ENCODE measurements around the gene DAB1.

The DAB1 gene

DNA sequence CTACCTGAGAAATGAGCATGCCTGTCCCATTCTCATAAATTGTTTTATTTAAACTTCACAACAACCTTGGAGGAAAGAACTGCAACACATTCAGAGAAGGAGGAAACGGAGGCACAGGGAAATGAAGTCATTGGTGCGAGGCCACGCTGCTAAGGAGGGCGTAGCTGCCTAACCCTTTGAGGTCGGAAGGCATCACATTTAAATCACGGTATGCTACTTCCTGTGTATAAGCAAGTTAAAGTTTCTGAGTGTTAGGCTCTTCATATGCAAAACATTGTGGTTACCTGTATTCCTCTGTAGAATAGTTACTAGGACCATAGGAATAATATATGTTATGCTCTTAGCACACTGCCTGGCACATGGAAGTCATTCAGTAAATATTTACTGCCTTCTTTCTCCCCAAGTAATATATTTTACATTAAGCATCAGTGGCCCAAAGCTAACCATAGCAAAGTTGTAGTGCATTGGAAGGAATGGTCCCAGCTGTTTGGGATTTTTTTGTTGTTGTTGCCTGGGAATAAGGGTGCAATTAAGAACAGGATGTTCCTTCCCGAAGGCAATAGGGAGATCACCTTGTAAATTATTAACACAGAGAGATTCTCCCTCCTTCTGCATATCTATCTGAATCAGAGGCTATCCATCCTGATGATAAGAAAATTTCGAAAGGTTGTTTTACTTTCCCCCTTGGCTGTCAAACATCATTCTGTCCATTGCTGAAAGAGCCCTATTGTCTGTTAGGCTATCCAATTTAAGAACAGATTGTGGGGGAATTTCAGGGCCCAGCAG, 265.8 kb downstream of the DAB1 start:
- no peak for FAIRE-seq

DNA sequence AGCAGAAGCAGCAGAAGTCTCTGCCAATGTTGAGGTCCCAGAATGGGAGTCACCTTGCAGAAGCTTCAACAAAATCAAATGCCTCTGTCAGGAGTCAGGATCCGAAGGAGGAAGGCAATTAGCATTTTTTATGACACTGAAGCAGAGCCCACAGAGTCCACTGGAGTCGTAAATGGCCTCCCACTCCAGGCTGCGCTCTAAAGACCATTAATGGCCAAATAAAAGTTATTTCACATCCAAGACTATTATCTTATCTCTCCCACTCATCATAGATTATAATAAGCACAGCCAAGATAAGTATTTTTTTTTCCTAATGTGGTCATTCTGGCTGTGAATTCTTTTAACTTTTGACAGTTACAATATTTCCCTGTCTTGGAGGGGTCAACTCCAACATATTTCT, 267.0 kb downstream of the DAB1 start:
- FAIRE-seq, result peak; percentile 26

DNA sequence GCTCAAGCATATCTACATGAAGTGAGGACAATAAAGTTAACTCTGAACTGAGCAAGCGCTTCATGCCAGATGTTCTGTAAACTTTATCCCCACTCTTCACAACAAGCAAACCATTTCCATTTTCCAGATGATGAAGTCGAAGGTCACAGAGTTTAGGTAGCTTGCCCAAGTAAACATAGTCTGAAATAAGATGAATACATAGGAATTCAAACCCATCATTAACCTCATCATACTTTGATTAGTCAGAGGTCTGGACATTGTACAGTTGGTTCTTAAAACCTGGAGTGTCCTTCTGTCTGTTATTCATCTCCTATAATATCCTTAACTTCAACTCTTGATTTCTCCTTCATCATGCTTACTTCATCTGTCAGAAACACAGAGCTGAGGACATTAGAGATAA, 277.8 kb downstream of the DAB1 start:
- no peak for FAIRE-seq

DNA sequence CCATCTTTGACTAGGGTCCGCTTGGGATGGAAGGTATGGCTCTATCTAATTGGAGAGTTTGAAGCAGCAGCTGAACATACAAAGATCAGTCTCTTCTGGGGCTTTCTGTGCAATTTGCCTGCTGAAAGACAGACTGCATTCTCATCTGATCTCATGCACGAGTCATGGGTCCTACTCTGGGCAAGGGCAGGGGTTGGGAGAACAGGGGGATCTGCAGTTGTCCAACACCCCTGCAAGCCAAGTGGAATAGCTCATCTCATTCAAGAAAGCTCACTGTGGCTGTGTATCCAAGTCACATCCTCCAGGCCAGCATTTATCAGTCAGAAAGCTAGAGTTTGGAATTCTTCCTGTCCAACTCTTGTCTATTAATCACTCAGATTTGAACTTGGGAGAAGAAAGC, 280.9 kb downstream of the DAB1 start:
- FAIRE-seq, result no peak

DNA sequence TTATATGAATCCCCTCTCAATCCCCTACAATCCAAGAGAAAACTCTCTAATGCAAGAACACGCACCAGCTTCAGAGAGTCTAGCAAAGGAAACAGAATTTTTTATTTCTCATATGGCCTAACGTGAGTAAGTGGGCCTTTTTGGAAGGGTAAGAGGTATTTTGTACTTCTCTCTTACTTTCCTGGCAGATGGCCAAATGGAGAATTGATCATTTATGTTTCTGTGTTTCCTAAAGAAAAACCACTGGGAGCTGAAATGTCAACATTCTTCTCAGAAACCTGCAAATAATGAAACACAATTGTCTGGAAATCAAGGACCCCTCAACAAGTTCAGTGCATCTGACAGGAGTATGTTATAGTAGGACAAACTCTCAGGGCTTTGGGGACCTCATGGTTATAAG, 281.7 kb downstream of the DAB1 start:
- FAIRE-seq, result no peak

DNA sequence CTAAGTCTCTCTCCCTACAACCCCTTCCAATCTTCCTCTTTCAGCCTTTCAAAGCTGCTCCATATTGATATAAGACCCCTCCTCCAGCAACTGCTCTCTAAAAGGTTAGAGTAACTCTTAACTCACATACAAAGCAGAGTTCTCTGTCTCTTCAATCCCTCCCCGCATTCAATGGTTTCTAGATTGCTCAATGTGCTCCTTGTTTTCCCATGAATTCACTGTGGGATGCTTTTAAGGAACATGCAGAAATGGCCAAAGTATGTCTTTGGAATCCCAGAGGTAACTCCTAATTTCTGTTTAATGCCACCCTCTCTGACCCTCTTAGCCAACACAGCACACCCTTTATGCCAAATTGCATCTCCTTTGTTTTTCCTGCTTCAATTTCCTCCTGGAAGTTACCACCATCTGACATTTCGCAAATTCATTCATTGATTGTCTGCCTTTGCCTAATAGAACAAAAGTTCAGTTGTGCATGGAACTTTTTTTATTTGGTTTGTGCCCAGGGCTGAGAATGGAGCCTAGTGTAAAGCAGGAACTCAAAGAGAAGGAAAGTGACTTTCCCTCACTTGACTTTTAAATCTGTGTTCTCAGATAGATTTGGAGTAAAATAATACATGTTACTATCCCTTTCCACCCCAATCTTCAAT, 285.3 kb downstream of the DAB1 start:
- no peak for FAIRE-seq

DNA sequence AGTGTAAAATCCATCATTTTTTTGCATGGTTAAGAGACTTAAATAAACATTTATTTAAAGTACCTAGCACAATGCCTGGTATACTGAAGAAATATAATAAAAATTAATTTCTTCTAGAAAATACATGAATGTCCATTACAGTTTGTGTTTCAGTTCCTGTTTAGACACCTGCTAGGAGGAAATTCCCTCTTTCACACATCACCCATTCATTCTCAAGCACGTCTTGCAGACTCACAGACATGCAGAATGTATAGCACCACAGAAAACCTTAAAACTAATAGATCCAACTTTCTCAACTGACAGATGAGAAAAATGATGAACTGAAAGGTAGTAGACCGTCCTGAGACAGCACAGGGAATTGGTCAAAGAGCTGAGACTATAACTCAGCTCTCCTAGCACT, 285.9 kb downstream of the DAB1 start:
- FAIRE-seq, result no peak

DNA sequence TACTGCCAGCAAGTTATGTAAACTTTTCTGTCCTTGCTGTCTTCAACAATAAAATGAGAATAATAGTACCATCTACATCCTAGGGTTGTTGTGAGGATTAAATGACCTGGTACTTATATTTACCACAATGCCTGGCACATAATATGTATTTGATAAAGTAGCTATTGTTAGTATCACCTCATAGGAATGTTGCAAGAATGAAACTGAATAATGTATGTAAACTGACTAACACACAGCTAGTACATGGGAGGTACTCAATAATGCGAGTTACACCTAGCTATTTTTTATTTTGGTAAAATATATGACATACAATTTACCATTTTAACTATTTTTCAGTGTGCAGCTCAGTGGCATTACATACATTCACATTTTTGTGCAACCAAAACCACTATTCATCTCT, 289.1 kb downstream of the DAB1 start:
- no peak for FAIRE-seq

DNA sequence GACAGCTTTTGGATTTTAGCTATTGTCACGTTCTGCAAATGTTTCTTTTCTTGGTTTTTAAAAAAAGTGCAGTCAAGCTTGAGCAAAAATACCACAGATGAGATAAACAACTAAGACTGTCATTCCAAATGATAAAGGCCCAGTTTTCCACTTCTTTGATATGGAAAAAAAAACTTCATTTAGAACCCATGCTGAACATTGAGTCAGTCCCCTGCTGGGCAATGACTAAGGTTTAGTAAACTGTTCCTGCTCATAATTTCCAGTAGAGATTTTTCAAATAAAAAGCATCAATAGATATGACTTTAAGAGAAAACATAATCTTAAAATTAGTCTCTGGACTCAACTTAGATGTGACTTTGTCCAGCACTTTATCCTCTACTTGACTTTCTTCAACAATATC, 290.2 kb downstream of the DAB1 start:
- no peak for FAIRE-seq

DNA sequence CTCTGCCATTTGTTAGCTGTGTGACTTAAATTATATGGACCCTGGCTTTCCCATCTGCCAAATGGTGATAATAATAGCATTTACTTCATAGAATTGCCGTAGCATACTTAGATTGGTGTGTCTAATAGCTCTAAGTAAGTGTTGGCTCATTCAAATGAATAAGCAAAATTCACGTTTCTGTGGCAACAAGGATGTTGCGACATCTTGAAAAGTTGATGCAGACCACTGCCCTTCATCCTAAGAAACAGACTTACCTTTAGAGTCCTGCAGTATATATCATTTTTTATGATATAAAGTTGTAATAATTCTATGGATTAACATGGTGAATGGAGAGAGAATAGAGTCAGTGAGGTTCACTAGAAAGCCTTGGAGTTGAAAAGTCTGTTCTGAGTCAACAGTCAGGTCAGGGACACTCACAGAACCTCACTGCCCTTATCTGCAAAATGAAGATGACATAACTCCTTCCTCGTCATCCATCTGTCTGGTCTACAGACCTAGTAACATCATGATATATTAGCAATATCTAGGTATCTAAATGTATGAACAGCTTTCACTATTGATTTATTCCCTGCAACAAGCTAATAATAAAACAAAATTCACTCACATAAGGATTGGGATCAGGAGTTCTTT, 290.8 kb downstream of the DAB1 start:
- FAIRE-seq, result no peak

DNA sequence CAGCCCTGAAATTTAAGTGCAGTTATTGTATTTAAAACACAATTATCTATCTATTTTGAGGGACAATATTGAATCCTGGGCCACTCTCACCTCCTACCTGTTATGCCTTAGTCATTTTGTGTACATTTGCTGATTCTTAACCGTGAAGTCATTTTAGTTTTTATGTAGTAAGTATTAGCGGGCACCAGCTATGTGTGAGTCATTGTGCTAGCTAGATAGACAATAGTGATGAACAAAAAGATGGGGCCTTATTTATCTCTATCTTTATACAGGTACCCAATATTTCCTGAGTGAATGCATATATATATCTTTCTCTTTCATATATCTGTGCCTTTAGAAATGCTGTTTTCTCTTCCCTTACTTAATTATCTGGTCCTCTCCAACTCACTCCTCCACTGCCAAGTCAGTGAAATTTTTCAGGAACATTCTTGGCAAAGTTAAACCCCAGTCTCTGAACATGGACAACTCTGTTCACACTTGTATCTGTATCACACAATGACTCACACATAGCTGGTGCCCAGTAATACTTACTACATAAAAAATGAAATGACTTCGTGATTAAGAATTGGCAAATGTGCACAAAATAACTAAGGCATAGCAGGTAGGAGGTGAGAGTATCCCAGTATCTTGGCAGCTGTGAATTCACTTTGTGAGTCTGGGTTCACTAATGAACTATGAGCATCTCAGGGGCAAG, 292.0 kb downstream of the DAB1 start:
- no peak for FAIRE-seq

DNA sequence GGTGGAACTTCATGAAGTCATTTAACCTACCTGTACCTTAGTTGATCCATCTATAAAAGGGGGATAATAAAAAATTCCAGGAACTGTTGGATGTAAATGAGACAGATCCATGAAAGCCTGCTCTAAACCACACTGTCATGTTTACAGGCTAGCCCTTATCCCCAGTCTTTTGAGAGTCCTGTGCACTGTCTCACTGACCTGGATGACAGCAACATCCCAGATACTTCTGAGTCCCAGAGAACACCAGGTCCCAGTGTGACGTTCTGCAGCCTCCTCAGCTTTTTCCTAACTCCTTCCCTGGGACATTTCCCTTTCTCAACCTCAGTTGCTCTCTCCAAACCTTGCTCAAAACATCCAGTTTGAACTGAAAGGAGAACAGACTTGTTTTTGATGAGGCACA, 292.6 kb downstream of the DAB1 start:
- no peak for FAIRE-seq

DNA sequence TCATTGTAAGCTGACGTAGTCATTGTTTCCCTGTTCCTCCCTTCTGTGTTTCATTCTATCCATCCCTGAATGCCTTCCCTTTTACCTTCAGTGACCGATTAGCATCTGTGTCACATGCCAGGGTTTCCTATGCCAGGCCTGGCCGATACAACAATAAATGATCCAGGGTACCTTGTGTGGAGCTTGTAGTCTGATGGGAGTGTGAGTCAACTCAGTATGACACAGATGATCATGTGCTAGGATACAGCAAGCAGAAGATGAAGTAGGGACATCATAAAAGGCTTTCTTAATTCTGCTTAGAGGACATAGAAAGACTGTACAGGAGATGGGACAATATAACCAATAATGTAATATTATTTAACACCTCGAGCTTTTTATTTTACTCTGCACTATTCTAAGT, 294.0 kb downstream of the DAB1 start:
- FAIRE-seq, result no peak

DNA sequence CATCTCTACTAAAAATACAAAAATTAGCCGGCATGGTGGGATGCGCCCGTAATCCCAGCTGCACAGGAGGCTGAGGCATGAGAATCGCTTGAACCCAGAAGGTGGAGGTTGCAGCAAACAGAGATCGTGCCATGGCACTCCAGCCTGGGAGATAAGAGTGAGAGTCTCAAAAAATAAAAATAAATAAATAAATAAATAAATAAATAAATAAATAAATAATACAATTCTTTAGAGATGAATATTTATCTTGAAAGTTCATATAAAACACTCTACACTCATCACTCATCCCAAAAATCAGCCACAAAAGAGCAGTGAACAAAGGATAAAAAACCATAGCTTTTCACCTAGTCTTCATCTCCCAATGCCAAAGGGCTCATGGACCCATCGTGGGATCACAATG, 295.9 kb downstream of the DAB1 start:
- no peak for FAIRE-seq

DNA sequence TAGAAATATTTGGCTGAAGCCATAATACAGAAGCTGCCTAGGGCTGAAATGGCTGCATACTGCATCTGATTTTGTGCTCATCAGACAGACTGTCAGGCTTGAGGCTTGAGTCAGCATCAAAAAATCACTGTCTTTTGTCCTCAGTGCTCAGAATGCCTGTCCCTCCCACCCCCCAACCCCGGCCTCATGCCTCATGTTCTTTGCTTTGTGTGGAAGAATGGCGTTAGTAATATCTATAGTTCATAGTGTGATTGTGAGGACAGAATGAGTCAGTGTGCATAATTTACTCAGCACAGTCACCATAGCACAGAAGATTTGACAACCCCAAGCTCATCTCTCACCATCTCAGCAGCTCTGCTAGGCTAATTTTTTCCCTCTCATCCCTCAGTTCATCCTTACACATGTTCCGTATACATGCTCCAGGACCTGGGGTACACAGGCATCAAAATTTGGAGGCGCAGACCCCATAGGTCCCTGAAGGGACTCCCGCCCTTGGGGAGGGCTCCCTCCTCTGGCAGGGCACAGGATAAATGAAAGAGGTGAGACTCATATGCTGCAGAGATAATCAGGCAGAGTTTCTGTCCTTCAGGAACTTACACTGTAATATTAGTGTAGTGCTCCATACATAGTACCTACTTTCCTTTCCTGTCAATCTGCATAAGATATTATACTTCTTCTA, 299.0 kb downstream of the DAB1 start:
- FAIRE-seq, result no peak

DNA sequence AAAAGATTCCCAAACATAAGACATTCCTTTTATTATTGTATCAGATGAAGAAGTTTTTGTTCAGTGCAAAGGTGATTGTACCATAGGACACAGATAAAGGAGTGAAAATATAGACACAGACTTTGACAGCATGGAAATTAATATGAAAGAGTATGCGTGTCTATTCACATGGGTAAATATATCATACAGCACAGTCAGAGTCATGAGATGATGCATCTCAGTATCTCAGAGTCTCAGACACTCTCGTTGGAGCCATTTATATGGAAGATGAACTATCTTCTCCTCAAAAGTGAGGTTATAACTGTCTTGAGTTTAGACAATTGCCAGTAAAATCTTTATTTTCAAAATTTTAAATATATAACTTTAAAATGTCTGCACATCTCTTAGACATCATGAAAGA, 299.7 kb downstream of the DAB1 start:
- no peak for FAIRE-seq

DNA sequence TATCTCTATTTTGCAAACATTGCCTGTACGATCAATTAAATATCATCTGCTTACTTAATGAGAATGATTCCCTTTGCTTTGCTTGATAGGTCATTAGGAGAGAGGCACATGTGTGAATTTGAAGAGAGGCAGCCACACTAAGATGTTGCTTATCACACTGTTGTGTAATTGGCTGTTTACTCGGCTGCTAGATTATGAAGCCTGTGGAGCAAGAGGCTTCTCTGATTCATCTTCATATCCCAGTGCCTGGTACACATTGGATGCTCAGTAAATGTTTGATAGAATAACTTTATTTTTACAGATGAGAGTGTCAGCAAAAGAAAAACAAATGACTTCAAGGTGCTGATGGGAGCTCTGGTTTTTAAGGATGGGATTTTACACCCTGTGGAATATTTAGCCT, 301.8 kb downstream of the DAB1 start:
- no peak for FAIRE-seq

DNA sequence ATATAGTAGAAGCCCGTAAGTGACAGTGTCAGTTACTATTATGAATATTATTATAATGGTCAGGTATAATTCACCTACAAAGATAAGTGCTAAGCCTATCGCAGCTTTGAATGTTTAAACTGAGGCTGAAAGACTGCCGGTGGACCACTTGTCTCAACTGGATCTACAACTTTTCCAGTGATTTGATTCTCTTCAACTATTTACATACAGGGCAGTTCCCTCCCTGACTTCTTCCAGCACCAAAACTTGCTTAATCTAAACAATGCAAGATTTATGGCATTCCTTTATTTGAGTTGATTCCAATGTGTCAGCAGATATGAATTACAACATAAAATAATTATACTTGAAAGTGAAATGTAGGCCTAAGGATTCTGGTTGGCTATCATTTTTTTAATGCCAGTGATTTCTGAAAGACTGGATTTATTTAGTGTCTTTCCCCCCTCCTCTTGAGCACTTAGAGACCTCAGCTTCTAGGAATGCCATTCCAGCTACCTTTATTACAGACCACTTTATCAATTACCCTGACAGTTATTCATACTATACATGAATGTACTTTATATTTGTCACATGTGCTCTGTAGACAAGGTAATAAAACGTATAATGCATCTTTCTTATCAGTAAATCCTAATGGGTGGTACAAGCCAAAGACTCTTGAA, 304.8 kb downstream of the DAB1 start:
- FAIRE-seq, result no peak

DNA sequence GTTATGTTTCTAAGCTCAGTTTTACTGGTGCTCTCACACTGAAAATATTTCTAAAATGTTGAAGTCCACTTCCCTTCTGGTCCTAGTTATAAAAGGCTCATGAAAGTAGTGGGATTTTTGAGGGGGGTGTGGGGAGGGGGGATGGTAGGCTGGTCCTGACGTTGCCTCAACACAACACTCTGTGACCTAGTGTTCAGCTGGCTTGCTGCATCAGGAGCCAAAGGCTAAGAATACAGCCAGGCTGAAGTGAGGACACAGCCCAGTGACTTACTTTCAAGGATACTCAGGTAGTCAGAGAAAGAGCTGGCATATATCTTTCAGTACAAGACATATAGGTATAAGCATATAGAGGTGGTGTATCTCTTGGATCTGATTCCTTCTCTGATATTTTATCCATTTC, 306.1 kb downstream of the DAB1 start:
- no peak for FAIRE-seq

DNA sequence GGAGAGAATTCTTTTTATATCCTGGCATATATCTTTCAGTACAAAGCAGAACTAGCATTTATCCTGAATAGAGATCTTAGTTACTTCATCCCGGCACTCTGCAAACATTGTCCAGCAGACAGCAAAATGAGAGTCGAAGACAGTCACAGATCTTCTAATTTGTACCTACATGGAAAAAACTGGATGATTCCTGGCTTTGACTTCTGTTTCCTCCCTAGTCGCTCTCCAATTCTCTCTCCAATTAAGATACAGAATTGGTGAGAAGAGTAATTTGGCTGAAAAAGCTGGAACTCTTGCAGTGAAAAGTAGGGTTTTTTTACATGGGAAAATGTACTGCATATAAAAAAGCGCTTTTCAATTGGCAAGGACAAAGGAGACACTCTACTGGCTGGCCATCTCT, 307.0 kb downstream of the DAB1 start:
- no peak for FAIRE-seq

DNA sequence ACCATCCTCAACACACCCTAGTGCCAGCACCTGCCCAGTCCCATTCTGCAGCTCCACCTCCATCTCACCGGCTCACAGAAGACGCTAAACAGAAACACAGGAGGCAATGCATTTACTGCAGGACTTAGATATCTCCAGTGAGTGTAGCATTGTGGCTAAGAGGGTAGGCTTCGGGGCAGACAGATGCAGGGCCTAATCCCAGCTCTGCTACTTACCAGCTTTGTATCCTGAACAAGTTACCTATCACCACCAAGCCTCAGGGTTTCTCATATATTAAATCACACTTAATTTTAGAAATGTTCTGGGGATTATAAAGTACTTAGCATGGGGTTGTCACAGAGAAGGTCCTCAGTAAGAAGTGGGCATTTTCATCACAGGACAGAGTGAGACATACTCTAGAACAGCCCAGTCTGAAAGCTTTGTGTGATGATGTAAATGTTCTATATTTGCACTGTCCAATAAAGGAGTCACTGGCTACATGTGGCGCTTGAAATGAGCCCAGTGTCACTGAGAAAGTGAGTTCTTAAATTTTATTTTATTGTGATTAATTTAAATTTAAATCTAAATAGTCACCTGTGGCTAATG, 308.7 kb downstream of the DAB1 start:
- FAIRE-seq, result no peak

DNA sequence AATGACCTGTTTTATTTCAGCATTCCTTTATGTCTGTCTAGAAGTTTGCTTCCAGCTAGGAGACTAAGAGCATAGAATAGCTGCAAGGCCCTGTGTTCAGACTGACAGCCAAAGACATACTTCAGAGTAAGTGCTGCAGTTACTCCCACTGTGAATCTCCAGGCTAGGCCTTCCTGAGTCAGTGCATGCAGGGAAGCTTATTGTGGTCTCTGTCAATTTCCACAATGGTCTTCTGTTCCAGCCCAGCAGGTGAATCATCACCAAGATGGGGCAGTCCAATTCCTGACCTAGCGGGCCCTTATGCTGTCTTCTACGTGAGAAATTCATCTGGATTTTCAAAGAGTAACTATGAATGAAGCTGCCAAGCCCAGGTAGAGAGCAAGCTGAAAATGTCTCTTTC, 311.7 kb downstream of the DAB1 start:
- no peak for FAIRE-seq
